Keratinocyte (primary cell): ENCODE measurements around the gene LRRIQ1.

Experiments used
- EZH2 ChIP-seq: IDR thresholded peaks from one replicate; pipeline ENCODE4 v1.6.1; 2012; ENCODE audit warnings: inconsistent platforms, mild to moderate bottlenecking, low read length, moderate library complexity
- TF ChIP-seq, protein P1 (sequence below), 3 experiments: IDR thresholded peaks in 1 of 3; conservative IDR thresholded peaks in 1 of 3; optimal IDR thresholded peaks in 1 of 3; 2 replicates in 2 of 3; 3 replicates in 1 of 3; pipeline versions ENCODE3 to v1.5.1; 2011; ENCODE audit warnings: low read length in 3 of 3, mild to moderate bottlenecking in 3 of 3, moderate library complexity in 2 of 3, control low read depth in 1 of 3, inconsistent platforms in 1 of 3; ENCODE audit not compliant: insufficient read depth in 2 of 3; ENCODE audit errors: extremely low read depth in 1 of 3

DNA sequence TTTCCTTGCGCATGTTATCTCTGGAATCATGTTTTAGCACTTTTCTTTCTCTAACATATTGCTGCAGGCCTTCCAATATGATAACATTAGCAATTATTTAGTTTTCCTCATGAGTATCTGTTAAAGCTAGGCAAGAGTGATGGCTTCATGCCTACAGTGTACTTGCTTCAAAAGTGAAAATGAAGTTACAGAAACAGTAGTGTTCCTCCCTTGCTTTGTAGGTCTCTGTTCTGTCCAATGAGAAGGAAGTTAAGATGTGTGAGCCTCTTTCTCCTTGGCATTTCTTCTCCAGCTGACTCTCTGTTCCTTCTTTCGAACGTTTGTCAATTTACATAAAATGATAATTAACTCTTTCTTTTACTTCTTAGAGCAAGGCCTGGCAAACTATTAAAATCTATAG lies 22.2 kb downstream of the LRRIQ1 start:
- TF ChIP-seq, protein P1, sequence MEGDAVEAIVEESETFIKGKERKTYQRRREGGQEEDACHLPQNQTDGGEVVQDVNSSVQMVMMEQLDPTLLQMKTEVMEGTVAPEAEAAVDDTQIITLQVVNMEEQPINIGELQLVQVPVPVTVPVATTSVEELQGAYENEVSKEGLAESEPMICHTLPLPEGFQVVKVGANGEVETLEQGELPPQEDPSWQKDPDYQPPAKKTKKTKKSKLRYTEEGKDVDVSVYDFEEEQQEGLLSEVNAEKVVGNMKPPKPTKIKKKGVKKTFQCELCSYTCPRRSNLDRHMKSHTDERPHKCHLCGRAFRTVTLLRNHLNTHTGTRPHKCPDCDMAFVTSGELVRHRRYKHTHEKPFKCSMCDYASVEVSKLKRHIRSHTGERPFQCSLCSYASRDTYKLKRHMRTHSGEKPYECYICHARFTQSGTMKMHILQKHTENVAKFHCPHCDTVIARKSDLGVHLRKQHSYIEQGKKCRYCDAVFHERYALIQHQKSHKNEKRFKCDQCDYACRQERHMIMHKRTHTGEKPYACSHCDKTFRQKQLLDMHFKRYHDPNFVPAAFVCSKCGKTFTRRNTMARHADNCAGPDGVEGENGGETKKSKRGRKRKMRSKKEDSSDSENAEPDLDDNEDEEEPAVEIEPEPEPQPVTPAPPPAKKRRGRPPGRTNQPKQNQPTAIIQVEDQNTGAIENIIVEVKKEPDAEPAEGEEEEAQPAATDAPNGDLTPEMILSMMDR (optimal IDR thresholded peaks at IDR 0.05 in 1 of 3, IDR thresholded peaks at IDR 0.05 in 1 of 3, conservative IDR thresholded peaks at IDR 0.05 in 1 of 3; ENCODE audit: extremely low read depth in 1 of 3, insufficient read depth in 2 of 3, low read length in 3 of 3), result no peak
- TF ChIP-seq EZH2, result no peak
